ENCODE data around the gene PDX1.
A peak's percentile ranks its signal among the peaks of the same experiment; 100 is the strongest.

Gene PDX1

GRCh38 chr13:27942972-27943371 is 23.2 kb downstream of the PDX1 start:
- no peak overlapping the region for H3K27ac ChIP-seq (ENCODE audit: low read length)
- no peaks in the 10 kb centered on the region for H3K4me1 ChIP-seq (ENCODE audit: control insufficient read depth in 1 of 2, insufficient read depth in 2 of 2, low read length in 2 of 2)
- no peak overlapping the region for H3K4me3 ChIP-seq (ENCODE audit: low read depth in 1 of 2, low read length in 2 of 2)
- no peaks in the 10 kb centered on the region for H3K36me3 ChIP-seq (ENCODE audit: control insufficient read depth in 1 of 2, insufficient read depth in 2 of 2, low read length in 2 of 2)
- no peaks in the 10 kb centered on the region for H3K27me3 ChIP-seq (ENCODE audit: low read depth, low read length)
- peaks cover 0 to 6% of the 10 kb centered on the region in 2 donors for H3K9me3 ChIP-seq (ENCODE audit: control insufficient read depth in 1 of 2, low read length in 2 of 2)

DNA sequence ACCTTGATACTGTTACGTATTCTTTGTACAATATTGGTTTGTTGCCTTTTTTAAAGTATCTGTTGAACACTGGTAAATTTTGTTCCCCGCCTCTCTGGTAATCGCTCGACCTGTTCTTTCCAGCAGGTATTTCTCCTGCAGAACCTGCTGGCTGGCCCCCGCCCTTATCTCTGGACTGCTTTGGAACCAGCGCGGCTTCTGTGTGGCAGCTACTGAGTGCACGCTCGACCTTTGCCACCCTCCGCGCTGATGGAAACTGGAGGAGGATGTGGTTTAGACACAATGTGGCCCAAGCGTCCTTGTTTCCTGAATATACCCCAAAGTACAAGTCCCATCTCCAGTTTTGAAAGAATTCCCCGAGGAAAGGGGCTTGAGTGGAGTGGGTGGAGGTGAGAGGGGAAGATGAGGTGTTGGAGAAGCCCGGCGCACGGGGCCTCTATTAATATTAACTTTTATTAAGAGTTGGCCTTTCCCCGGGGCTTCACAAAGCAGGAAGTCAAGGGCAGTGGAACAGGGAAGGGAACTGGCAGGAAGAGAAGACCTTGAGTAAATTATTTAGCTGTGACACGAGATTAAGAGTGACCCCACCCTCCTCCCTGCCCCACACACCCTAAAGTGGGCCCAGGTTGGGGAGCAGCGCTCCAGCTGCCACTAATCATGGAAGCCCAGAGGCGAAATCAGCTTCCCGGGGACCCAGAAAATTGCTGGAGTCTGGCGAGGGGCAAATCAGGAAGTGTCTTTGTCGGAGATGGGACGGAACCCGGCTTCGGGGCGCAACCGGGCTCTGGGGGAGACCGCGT is 33.3 kb downstream of the PDX1 start:
- H3K9me3 ChIP-seq (ENCODE audit: control insufficient read depth in 1 of 2, low read length in 2 of 2) = no peaks in the 10 kb centered on the region
- peaks cover 30% of the 10 kb centered on the region for H3K27me3 ChIP-seq (ENCODE audit: low read depth, low read length)
- peak overlapping the region; percentile 77 for H3K27ac ChIP-seq (ENCODE audit: low read length)
- peak overlapping the region; percentile 44 to 61 for H3K4me3 ChIP-seq (ENCODE audit: low read depth in 1 of 2, low read length in 2 of 2)
- peaks cover 0 to 16% of the 10 kb centered on the region in 2 donors for H3K4me1 ChIP-seq (ENCODE audit: control insufficient read depth in 1 of 2, insufficient read depth in 2 of 2, low read length in 2 of 2)
- H3K36me3 ChIP-seq (ENCODE audit: control insufficient read depth in 1 of 2, insufficient read depth in 2 of 2, low read length in 2 of 2) = no peaks in the 10 kb centered on the region

DNA sequence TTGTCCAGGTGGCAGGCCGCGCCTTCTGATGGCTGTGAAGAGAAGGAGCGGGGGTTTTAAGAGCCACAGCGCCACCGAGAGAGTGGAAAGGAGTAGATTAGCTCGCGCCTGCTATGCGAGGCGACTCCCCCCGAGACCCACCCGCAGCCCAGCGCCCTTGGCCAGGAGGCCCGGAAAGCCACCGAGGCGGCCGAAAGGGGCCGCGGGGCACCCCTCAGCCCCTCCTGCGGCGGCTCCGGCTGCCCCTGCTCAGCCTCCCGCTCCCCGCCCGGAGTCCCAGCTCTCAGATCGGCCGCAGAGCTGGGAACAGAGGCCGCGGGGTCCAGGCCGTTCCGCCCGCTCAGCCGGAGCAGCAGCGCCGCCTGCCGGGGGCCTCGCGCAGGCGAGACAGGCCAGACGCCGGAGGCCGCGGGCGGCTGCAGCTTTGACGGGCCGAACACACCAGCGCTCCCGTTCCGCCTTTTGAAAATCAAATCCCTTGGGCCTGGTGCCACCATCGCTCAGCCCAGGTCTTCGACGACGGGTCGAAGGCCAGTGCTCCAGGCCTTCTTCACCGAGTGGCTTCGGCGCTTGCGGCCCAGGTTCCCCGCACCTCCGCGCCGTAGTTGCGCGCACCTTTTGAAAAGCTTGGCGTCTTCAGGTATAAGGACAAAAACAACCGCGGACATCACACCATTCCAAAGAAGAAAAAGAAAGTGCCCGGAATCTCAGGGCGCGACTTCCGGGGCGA is 34.0 kb downstream of the PDX1 start:
- H3K4me3 ChIP-seq (ENCODE audit: low read depth in 1 of 2, low read length in 2 of 2) = peak overlapping the region; percentile 44 to 61
- peaks cover 37% of the 10 kb centered on the region for H3K27me3 ChIP-seq (ENCODE audit: low read depth, low read length)
- peaks cover 0 to 16% of the 10 kb centered on the region in 2 donors for H3K4me1 ChIP-seq (ENCODE audit: control insufficient read depth in 1 of 2, insufficient read depth in 2 of 2, low read length in 2 of 2)
- H3K27ac ChIP-seq (ENCODE audit: low read length) = peak overlapping the region; percentile 77
- no peaks in the 10 kb centered on the region for H3K36me3 ChIP-seq (ENCODE audit: control insufficient read depth in 1 of 2, insufficient read depth in 2 of 2, low read length in 2 of 2)
- H3K9me3 ChIP-seq (ENCODE audit: control insufficient read depth in 1 of 2, low read length in 2 of 2) = no peaks in the 10 kb centered on the region

DNA sequence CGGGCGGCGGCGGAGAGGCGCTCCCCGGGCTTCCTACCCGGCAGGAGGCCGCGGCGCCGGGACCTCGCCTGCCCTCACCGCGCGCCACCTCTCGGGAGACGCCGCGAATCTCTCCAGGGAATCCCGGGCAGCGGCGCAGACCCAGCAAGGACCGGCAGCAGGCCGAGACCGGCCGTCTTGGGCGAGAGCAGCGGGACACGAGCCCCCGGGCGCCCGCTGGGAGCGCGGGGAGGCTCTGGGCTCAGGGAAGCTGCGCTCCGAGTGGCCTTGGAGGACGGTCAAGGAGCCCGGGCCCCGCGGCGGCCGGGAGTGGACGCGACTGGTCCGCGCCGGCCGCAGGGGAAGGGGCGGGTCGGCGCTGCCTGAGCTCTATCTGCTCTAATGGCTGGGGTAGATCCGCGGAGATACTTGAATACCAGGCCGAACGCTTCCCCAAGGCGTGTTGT is 34.6 kb downstream of the PDX1 start:
- peaks cover 0 to 16% of the 10 kb centered on the region in 2 donors for H3K4me1 ChIP-seq (ENCODE audit: control insufficient read depth in 1 of 2, insufficient read depth in 2 of 2, low read length in 2 of 2)
- peak overlapping the region; percentile 77 for H3K27ac ChIP-seq (ENCODE audit: low read length)
- H3K27me3 ChIP-seq (ENCODE audit: low read depth, low read length) = peaks cover 42% of the 10 kb centered on the region
- no peaks in the 10 kb centered on the region for H3K36me3 ChIP-seq (ENCODE audit: control insufficient read depth in 1 of 2, insufficient read depth in 2 of 2, low read length in 2 of 2)
- no peaks in the 10 kb centered on the region for H3K9me3 ChIP-seq (ENCODE audit: control insufficient read depth in 1 of 2, low read length in 2 of 2)
- peak overlapping the region; percentile 23 to 61 for H3K4me3 ChIP-seq (ENCODE audit: low read depth in 1 of 2, low read length in 2 of 2)

GRCh38 chr13:27955014-27955591 is 35.3 kb downstream of the PDX1 start:
- Histone ChIP-seq H3K27me3 (ENCODE audit: low read depth, low read length) (peaks cover 48% of the 10 kb centered on the region), H3K27ac (ENCODE audit: low read length) (peak overlapping the region; percentile 77), H3K9me3 (ENCODE audit: control insufficient read depth in 1 of 2, low read length in 2 of 2) (no peaks in the 10 kb centered on the region), H3K36me3 (ENCODE audit: control insufficient read depth in 1 of 2, insufficient read depth in 2 of 2, low read length in 2 of 2) (no peaks in the 10 kb centered on the region), H3K4me3 (ENCODE audit: low read depth in 1 of 2, low read length in 2 of 2) (peak overlapping the region in 1 of 2 donors; percentile 23), H3K4me1 (ENCODE audit: control insufficient read depth in 1 of 2, insufficient read depth in 2 of 2, low read length in 2 of 2) (peaks cover 0 to 18% of the 10 kb centered on the region in 2 donors)

- peaks cover 53% of the 10 kb centered on the region for H3K27me3 ChIP-seq (ENCODE audit: low read depth, low read length)
- peaks cover 0 to 31% of the 10 kb centered on the region in 2 donors for H3K4me1 ChIP-seq (ENCODE audit: control insufficient read depth in 1 of 2, insufficient read depth in 2 of 2, low read length in 2 of 2)
- H3K36me3 ChIP-seq (ENCODE audit: control insufficient read depth in 1 of 2, insufficient read depth in 2 of 2, low read length in 2 of 2) = no peaks in the 10 kb centered on the region
- no peak overlapping the region for H3K4me3 ChIP-seq (ENCODE audit: low read depth in 1 of 2, low read length in 2 of 2)
- H3K9me3 ChIP-seq (ENCODE audit: control insufficient read depth in 1 of 2, low read length in 2 of 2) = no peaks in the 10 kb centered on the region
- peak overlapping the region; percentile 36 for H3K27ac ChIP-seq (ENCODE audit: low read length)
These were observed 36.9 kb downstream of the PDX1 start for GRCh38 chr13:27956576-27957300.

DNA sequence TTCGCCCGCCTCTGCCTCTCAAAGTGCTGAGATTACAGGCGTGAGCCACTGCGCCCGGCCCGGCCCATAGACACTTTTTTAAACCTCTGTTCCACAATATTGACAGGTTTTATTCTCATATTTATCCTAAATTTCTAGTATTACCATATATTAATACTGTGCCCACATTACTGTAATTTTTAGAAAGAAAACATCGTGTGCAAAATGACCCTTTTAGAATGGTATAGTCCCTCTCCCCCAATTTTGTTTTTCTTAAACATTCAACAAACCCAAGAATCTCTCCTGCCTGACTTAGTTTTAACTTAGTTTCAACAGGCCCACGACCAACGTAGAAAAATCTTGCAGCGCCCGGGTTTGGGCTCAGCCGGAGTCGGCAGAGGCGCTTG is 40.2 kb downstream of the PDX1 start:
- H3K9me3 ChIP-seq (ENCODE audit: control insufficient read depth in 1 of 2, low read length in 2 of 2) = no peaks in the 10 kb centered on the region
- peaks cover 0 to 15% of the 10 kb centered on the region in 2 donors for H3K4me1 ChIP-seq (ENCODE audit: control insufficient read depth in 1 of 2, insufficient read depth in 2 of 2, low read length in 2 of 2)
- H3K36me3 ChIP-seq (ENCODE audit: control insufficient read depth in 1 of 2, insufficient read depth in 2 of 2, low read length in 2 of 2) = no peaks in the 10 kb centered on the region
- H3K27ac ChIP-seq (ENCODE audit: low read length) = no peak overlapping the region
- peak overlapping the region; percentile 44 to 61 for H3K4me3 ChIP-seq (ENCODE audit: low read depth in 1 of 2, low read length in 2 of 2)
- H3K27me3 ChIP-seq (ENCODE audit: low read depth, low read length) = peaks cover 47% of the 10 kb centered on the region

DNA sequence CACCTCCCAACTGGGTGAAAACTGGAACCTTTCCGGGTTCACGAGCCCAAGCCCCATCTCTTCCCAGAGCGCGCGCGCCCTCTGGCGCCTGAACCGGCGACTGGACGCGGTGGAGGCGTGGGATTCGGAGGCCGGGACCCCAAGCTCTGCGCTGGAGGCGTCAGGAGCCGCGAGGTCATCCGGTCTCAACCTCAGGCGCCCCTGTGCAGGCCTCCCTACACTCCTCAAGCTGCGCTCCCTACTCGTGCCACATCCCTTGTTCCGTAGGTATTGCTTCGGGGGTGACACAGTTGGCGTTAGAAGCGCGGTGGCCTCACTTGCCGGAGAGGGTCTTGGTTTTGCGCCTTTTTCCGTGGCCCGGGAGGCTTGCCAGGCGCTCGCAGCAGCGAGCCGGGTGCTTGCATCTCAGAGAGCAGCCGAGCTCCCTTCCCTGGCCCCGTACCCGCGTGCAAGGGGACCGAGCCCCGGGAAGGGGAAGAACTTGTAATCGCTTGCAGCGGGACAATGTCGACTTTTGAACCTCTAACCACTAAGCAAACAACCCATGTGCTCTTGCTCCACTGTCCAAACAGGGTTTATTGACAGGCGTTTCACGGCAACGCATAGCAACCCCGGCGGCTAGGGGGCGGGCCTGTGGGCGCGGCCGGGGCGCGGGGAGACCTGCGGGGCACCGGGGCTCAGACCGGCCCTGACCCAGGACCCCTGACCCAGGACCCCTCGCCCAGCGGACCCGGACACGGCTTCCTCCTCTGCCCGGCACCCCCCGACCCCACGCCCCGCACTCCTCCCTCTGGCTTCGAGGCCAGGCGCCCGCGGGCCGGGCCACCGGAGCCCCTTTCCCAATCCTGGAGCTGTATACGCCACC is 40.8 kb downstream of the PDX1 start:
- Histone ChIP-seq H3K36me3 (ENCODE audit: control insufficient read depth in 1 of 2, insufficient read depth in 2 of 2, low read length in 2 of 2) (no peaks in the 10 kb centered on the region), H3K4me3 (ENCODE audit: low read depth in 1 of 2, low read length in 2 of 2) (peak overlapping the region; percentile 44 to 61), H3K4me1 (ENCODE audit: control insufficient read depth in 1 of 2, insufficient read depth in 2 of 2, low read length in 2 of 2) (peaks cover 0 to 16% of the 10 kb centered on the region in 2 donors), H3K27me3 (ENCODE audit: low read depth, low read length) (peaks cover 48% of the 10 kb centered on the region), H3K9me3 (ENCODE audit: control insufficient read depth in 1 of 2, low read length in 2 of 2) (no peaks in the 10 kb centered on the region), H3K27ac (ENCODE audit: low read length) (peak overlapping the region; percentile 31)

- Histone ChIP-seq H3K4me3 (ENCODE audit: low read depth in 1 of 2, low read length in 2 of 2) (peak overlapping the region; percentile 34 to 61), H3K27ac (ENCODE audit: low read length) (peak overlapping the region; percentile 13), H3K4me1 (ENCODE audit: control insufficient read depth in 1 of 2, insufficient read depth in 2 of 2, low read length in 2 of 2) (peaks cover 0 to 24% of the 10 kb centered on the region in 2 donors), H3K9me3 (ENCODE audit: control insufficient read depth in 1 of 2, low read length in 2 of 2) (no peaks in the 10 kb centered on the region), H3K27me3 (ENCODE audit: low read depth, low read length) (peaks cover 52% of the 10 kb centered on the region), H3K36me3 (ENCODE audit: control insufficient read depth in 1 of 2, insufficient read depth in 2 of 2, low read length in 2 of 2) (no peaks in the 10 kb centered on the region)
These were observed 41.7 kb downstream of the PDX1 start for GRCh38 chr13:27961227-27962085.
